ENCODE results near the gene HDC. TPM values are rescaled to one million over a fixed set of nuclear protein-coding genes. Genes with fewer than 3 reads are reported as not detected.
A peak's percentile ranks its signal among the peaks of the same experiment; 100 is the strongest.

Gene HDC
- polyA plus RNA-seq, 1 donor (not counting 4 experiments of a cell fraction or from before 2014, with no cell fraction given): not detected

DNA sequence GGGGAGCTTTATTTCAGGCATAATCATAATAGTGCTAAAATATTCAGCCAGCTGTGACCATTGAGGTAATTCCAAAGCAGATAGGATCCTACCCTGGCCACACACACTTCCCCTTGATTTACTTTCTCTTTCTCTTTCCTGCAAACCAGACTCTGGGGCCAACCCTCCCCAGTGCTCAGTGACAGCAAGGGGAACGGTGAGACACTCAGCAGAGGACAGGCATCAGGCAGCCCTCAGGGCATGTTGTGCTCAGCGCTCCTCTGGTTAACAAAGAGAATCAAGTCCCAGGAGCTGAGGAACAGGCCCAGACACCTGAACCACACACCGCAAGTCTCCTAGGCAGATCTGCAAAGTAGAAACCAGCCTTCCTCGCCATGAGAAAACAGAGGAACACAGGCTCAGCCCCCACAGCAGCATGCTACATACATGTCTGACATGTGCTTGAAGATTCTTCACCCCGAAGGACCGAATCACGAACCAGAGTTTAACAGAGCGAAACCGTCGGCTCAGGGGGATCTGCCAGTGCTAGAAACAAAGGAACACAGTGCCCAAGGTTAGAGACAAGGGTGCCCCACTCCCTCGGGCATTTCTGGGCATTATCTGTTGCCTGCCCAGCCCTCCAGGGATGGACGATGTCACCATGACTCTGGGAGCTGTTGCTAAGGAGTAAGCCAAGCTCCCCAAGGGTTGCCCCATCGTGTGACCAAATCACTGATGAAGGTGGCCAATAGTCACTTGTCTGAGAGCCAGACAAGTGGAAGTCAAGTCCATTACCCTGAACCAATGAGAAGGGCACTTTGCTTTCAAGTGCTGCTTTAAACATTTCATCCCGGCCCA, 17.5 kb downstream of the HDC start:
- Histone ChIP-seq H3K36me3 (ENCODE audit: control insufficient read depth in 2 of 2, extremely low read depth in 1 of 2, insufficient read depth in 2 of 2, low read length in 2 of 2) (no peaks in the 10 kb centered on the region), H3K79me2 (ENCODE audit: control insufficient read depth, insufficient read depth, low read length) (no peaks in the 10 kb centered on the region), H4K20me1 (ENCODE audit: control insufficient read depth, extremely low read depth, insufficient read depth, low read length) (no peaks in the 10 kb centered on the region), H3K4me1 (ENCODE audit: control insufficient read depth, extremely low read depth, insufficient read depth, low read length) (peaks cover 6% of the 10 kb centered on the region), H3K27ac (ENCODE audit: control insufficient read depth, insufficient read depth, low read length) (no peak overlapping the region), H2AFZ (ENCODE audit: control insufficient read depth, low read length) (peak overlapping the region; percentile 45), H3K4me2 (ENCODE audit: control insufficient read depth, extremely low read depth, insufficient read depth, low read depth, low read length) (peak overlapping the region; percentile 68), H3K9ac (ENCODE audit: control insufficient read depth, extremely low read depth, insufficient read depth, low read length) (no peak overlapping the region), H3K9me3 (ENCODE audit: control insufficient read depth, low read depth, low read length) (no peaks in the 10 kb centered on the region), H3K4me3 (ENCODE audit: control insufficient read depth in 2 of 3, extremely low read depth in 1 of 3, insufficient read depth in 2 of 3, low read depth in 1 of 3, low read length in 3 of 3) (no peak overlapping the region), H3K27me3 (ENCODE audit: control insufficient read depth, extremely low read depth, insufficient read depth, low read length) (no peaks in the 10 kb centered on the region), H3K9me1 (ENCODE audit: control insufficient read depth, extremely low read depth, insufficient read depth, low read length) (no peaks in the 10 kb centered on the region)
- no peak for TF ChIP-seq CTCF (optimal IDR thresholded peaks at IDR 0.05 in 1 of 3, IDR thresholded peaks at IDR 0.05 in 1 of 3, conservative IDR thresholded peaks at IDR 0.05 in 1 of 3; ENCODE audit: extremely low read depth in 1 of 3, insufficient read depth in 2 of 3, low read length in 3 of 3)
- TF ChIP-seq EZH2 (IDR thresholded peaks at IDR 0.05; ENCODE audit: low read length): no peak
- peak; percentile 15 for DNase-seq (ENCODE audit: low read depth, low spot score)
- dilution Hi-C loops (cut with MboI; ENCODE audit: extremely low pct_ligation_motif_present, low sequenced_read_pairs): no loop called here
- FAIRE-seq: no peak

GRCh38 chr15:50246631-50247030, 18.9 kb downstream of the HDC start:
- Histone ChIP-seq H3K9me3 (ENCODE audit: control insufficient read depth, low read depth, low read length) (no peaks in the 10 kb centered on the region), H3K79me2 (ENCODE audit: control insufficient read depth, insufficient read depth, low read length) (no peaks in the 10 kb centered on the region), H2AFZ (ENCODE audit: control insufficient read depth, low read length) (no peak overlapping the region), H3K4me2 (ENCODE audit: control insufficient read depth, extremely low read depth, insufficient read depth, low read depth, low read length) (no peak overlapping the region), H3K9ac (ENCODE audit: control insufficient read depth, extremely low read depth, insufficient read depth, low read length) (no peak overlapping the region), H3K4me3 (ENCODE audit: control insufficient read depth in 2 of 3, extremely low read depth in 1 of 3, insufficient read depth in 2 of 3, low read depth in 1 of 3, low read length in 3 of 3) (no peak overlapping the region), H3K27ac (ENCODE audit: control insufficient read depth, insufficient read depth, low read length) (no peak overlapping the region), H4K20me1 (ENCODE audit: control insufficient read depth, extremely low read depth, insufficient read depth, low read length) (no peaks in the 10 kb centered on the region), H3K36me3 (ENCODE audit: control insufficient read depth in 2 of 2, extremely low read depth in 1 of 2, insufficient read depth in 2 of 2, low read length in 2 of 2) (no peaks in the 10 kb centered on the region), H3K9me1 (ENCODE audit: control insufficient read depth, extremely low read depth, insufficient read depth, low read length) (no peaks in the 10 kb centered on the region), H3K27me3 (ENCODE audit: control insufficient read depth, extremely low read depth, insufficient read depth, low read length) (no peaks in the 10 kb centered on the region), H3K4me1 (ENCODE audit: control insufficient read depth, extremely low read depth, insufficient read depth, low read length) (peaks cover 7% of the 10 kb centered on the region)
- no peak for DNase-seq (ENCODE audit: low read depth, low spot score)
- no peak for FAIRE-seq
- dilution Hi-C loops (cut with MboI; ENCODE audit: extremely low pct_ligation_motif_present, low sequenced_read_pairs): no loop called here
- TF ChIP-seq CTCF (optimal IDR thresholded peaks at IDR 0.05 in 1 of 3, IDR thresholded peaks at IDR 0.05 in 1 of 3, conservative IDR thresholded peaks at IDR 0.05 in 1 of 3; ENCODE audit: extremely low read depth in 1 of 3, insufficient read depth in 2 of 3, low read length in 3 of 3): no peak
